Colonic mucosa (tissue), 4 donors: ENCODE results near the gene CTDNEP1. TPM values are rescaled to one million over a fixed set of nuclear protein-coding genes. Genes with fewer than 3 reads are reported as not detected.

Source experiments
- DNase-seq: peaks from one replicate; pipeline ENCODE4 v3.0.0-alpha.2; 2020
- H3K27ac ChIP-seq: fragments of 200-600 bp; one replicate; pipeline ENCODE4 v1.8.0; 2021
- H3K27me3 ChIP-seq: fragments of 200-600 bp; one replicate; pipeline ENCODE4 v1.8.0; 2021
- H3K36me3 ChIP-seq: fragments of 200-600 bp; one replicate; pipeline ENCODE4 v1.8.0; 2021
- H3K4me1 ChIP-seq: fragments of 200-600 bp; one replicate; pipeline ENCODE4 v1.8.0; 2021; ENCODE audit warnings: mild to moderate bottlenecking
- H3K4me3 ChIP-seq: fragments of 200-600 bp; one replicate; pipeline ENCODE4 v1.8.0; 2021
- H3K9ac ChIP-seq, 2 donors: one replicate each; pipeline ENCODE4 v1.7.0; 2013; ENCODE audit warnings: control low read depth in 2 of 2, low read depth in 2 of 2, low read length in 2 of 2
- H3K9me3 ChIP-seq: fragments of 200-600 bp; one replicate; pipeline ENCODE4 v1.8.0; 2021
- intact Hi-C: fragments of 100-400 bp; cut with DNase I; formaldehyde crosslinking; loops from one replicate; pipeline ENCODE4 v1.14.1; 2022
- total RNA-seq, 2 donors: library from RNA; stranded (reverse); fragmentation: NEBNext Ultra II Directional in 1 of 2; extraction: Animal tissue kit (Norgen Biotek cat#: 25700) in 1 of 2; gene quantifications; one replicate each; pipeline ENCODE4 v1.2.1, GENCODE V29; 2021
- TF ChIP-seq, protein P1 (sequence below): fragments of 200-600 bp; IDR thresholded peaks from one replicate; pipeline ENCODE4 v1.8.0; 2022; ENCODE audit warnings: antibody characterized with exemption, mild to moderate bottlenecking
- donor health status: healthy.
- donor health status: DM: no; HTN: no; CAD: no.
- donor health status: DM: no; HTN: no; CAD: no.

The CTDNEP1 gene
- total RNA-seq, 2 donors from 2014 or later = 124 to 145 TPM

DNA sequence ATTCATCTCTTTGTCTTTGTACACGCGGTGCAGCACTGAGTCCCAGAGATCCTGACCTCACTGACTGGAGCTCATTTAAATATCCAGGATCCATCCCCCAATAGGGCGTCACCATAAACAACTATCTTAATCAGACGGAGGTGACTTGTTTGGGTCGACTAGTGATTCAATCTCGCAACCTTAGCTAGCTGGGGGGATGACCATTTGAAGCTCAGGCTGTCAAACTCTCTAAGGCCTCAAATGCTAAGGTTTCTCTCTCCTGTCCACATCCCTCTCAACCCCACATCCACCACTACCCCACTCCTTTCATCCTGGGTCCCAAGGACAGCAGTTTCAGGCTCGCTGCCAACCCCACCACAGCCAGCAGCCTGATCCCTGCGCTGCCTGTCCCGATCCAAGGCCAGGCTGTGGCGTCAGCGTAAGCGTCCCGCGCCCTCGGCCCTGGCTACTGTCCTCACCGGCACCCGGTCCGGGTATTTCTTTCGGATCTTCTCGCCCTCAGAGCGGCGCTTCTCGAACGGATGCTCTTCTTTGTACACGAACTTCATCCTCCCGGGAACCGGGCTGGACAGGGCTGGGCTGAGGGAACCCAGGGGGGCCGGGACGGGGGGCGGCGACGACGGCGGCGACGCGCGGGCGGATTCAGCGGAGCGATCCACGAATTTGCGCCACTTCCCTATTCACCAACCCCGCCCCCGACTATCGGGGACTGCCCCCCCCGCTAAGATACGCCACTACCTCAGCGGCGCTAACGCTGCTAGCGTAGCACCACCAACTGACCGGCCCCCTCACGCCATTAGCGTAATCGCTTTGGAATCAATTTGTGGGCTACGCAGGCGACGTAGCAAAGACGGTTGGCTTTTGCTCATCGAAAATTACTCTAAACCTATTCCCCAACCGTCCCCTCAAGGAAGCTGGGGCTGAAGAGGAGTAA is 9.5 kb downstream of the CTDNEP1 start, which contains the start of gene GABARAP:
Gene GABARAP, minus strand, starts transcription at position 667 of the 934 bp plus-strand sequence. Its CDS starts 119 bp downstream, at position 548.
- intact Hi-C loops = no loop called here
- TF ChIP-seq, protein P1, sequence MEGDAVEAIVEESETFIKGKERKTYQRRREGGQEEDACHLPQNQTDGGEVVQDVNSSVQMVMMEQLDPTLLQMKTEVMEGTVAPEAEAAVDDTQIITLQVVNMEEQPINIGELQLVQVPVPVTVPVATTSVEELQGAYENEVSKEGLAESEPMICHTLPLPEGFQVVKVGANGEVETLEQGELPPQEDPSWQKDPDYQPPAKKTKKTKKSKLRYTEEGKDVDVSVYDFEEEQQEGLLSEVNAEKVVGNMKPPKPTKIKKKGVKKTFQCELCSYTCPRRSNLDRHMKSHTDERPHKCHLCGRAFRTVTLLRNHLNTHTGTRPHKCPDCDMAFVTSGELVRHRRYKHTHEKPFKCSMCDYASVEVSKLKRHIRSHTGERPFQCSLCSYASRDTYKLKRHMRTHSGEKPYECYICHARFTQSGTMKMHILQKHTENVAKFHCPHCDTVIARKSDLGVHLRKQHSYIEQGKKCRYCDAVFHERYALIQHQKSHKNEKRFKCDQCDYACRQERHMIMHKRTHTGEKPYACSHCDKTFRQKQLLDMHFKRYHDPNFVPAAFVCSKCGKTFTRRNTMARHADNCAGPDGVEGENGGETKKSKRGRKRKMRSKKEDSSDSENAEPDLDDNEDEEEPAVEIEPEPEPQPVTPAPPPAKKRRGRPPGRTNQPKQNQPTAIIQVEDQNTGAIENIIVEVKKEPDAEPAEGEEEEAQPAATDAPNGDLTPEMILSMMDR = no peak
- H3K36me3 ChIP-seq = peaks cover 5% of the 10 kb centered on the region

DNA sequence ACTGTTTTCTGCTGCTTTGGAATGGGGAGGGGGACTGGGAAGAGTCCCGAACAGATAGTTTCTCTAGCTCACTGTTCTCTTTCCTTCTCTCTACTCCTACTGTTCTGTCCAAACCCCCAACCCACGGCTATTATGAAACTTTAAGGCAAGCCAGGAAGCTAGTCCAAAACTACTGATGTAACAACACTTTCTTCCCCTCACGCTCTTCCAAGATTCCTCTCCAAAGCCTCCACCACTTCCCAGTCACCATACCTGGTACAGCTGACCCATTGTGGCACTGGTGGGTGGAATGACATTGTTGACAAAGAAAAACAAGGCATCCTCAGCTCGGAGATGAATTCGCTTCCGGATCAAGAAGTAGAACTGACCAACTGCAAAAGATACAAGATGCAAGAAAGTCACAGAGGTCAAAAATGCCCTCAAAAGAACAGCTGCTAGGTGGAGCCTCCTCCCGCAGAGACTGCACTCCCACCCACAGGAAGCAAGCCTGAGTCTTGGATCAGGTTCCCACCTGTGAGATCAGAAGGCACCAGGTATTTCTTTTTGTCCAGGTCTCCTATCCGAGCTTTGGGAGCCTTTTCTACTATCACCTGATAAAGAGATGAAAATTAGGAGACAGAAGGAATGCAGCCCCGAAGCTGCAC is 10.3 kb downstream of the CTDNEP1 start:
- TF ChIP-seq, protein P1 = no peak
- no peak for DNase-seq
- peak overlapping the region; percentile 90 to 100 for H3K9ac ChIP-seq

More for the DNA sequence above, 9.5 kb downstream of the CTDNEP1 start, which contains the start of gene GABARAP:
- Histone ChIP-seq H3K4me1 (peaks cover 14% of the 10 kb centered on the region), H3K9me3 (no peaks in the 10 kb centered on the region), H3K27me3 (no peaks in the 10 kb centered on the region), H3K9ac (peak within 1 kb of the TSS; percentile 90 to 100), H3K27ac (peak within 1 kb of the TSS; percentile 99), H3K4me3 (peak within 1 kb of the TSS; percentile 83)
- DNase-seq = peak; percentile 96

DNA sequence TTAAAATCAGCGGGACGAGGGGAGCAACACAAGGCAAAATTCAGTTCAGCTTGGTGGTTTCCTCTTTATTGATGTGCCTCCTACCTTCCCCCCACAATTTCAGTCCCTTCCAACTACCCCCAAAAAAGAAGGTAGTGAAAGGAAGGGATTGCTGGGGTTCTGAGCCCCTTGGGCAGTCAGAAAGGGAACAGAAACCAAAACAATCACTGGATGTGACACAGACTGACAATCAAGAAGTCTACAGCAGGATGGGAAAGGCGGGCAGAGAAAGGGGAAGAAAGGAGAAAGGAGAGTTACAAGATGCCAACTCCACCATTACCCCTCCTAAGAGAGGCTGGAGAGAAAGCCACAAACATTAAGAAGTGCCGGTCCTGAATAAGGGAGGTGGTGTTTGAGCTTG is 11.2 kb downstream of the CTDNEP1 start:
- TF ChIP-seq, protein P1 = no peak
- Histone ChIP-seq H3K27me3 (no peaks in the 10 kb centered on the region), H3K36me3 (peaks cover 5% of the 10 kb centered on the region), H3K9ac (peak overlapping the region; percentile 26 to 100), H3K4me1 (peaks cover 19% of the 10 kb centered on the region), H3K9me3 (no peaks in the 10 kb centered on the region), H3K4me3 (peak overlapping the region; percentile 5), H3K27ac (peak overlapping the region; percentile 99)
- intact Hi-C loops = no loop called here
- DNase-seq = no peak

More for the DNA sequence above, 10.3 kb downstream of the CTDNEP1 start:
- H3K9me3 ChIP-seq = no peaks in the 10 kb centered on the region
- intact Hi-C loops = no loop called here
- H3K27ac ChIP-seq = peak overlapping the region; percentile 99
- H3K27me3 ChIP-seq = no peaks in the 10 kb centered on the region
- H3K4me3 ChIP-seq = peak overlapping the region; percentile 83
- H3K4me1 ChIP-seq = peaks cover 14% of the 10 kb centered on the region
- H3K36me3 ChIP-seq = peaks cover 5% of the 10 kb centered on the region

DNA sequence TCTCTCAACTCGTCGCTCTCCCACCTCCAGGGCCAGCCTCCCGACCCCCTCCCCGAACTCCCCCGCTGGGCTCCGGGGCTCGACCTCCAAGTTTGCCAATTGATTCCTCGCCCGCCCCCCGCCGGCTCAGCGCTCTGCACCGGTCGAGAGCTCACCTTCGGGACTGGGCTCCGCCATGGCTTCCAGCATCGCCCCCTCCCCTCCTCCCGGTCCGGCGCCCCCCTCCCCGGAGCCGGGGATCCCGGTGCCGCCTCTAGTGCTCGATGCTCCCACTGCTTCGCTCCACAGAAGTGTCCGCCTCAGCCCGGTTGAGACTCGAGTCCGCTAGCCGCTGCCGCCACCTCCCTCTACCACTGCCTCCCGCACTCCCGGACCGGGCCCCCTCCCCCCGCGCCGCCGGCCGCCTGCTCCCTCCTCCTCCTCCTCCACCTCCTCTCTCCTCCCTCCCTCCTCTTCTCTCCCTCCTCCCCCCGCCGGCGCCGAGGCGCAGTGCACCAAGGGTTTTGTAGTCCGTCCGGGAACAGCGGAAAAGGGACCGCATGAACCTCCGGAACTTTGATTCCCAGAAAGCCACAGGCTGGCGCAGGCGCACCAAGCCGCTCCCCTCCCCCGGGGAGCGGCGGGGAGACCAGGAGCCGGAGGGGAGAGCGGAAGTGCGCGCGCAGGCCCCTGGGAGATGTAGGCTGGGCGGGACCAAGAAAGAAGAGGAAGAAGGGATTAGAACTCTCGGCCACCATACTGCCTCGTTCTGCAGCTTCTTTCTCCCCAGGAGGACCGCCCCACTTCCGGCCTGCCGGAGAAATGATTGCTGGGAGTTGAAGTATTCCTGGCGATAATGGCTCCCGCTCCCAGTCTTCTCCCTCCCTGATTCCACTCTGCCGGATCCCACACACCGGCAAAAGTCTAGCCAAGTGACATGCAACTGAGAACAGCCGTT is 12.2 kb downstream of the CTDNEP1 start, which contains the start of gene PHF23:
Gene PHF23, minus strand, starts transcription at position 367 of the 937 bp plus-strand sequence. Its CDS starts 178 bp downstream, at position 189.
- Histone ChIP-seq H3K4me3 (peak within 1 kb of the TSS; percentile 95), H3K27me3 (no peaks in the 10 kb centered on the region), H3K9me3 (no peaks in the 10 kb centered on the region), H3K9ac (peak within 1 kb of the TSS; percentile 94 to 100), H3K27ac (peak within 1 kb of the TSS; percentile 99), H3K4me1 (peaks cover 28% of the 10 kb centered on the region), H3K36me3 (peaks cover 5% of the 10 kb centered on the region)
- TF ChIP-seq, protein P1 = no peak
- intact Hi-C loops = no loop called here
- peak; percentile 100 for DNase-seq
